HepG2 (cell line): ENCODE data around the gene DCC. TPM values are rescaled to one million over a fixed set of nuclear protein-coding genes. Genes with fewer than 3 reads are reported as not detected.

ENCODE experiments used
- ATAC-seq: fragments of 200-7000 bp; cut with Tn5 transposase; 3 replicates; pipeline ENCODE4 v1.9.1; 2020; ENCODE audit warnings: mild to moderate bottlenecking, moderate library complexity
- BruUV-seq: library from RNA; stranded (reverse); fragments of 400-500 nt; replicated peaks from 2 replicates; lab custom pipeline; 2021; lab: Mats Ljungman, UMichigan
- CTCF ChIA-PET: fragments of 300-600 bp; formaldehyde crosslinking; extraction: SDS; loops from one replicate; lab custom pipeline; 2021; ENCODE audit warnings: low total read pairs, inconsistent platforms, low intra/inter-chr PET ratio; lab: Yijun Ruan, JAX
- POLR2A ChIA-PET: fragments of 350-600 bp; sonication (Branson Sonifier 250); formaldehyde crosslinking; loops from one replicate; lab custom pipeline; 2020; ENCODE audit warnings: antibody characterized with exemption, inconsistent platforms; lab: Yijun Ruan, JAX
- DNase-seq: peaks from one replicate; pipeline ENCODE4 v3.0.0-alpha.2; 2015; ENCODE audit warnings: low spot score
- FAIRE-seq: peaks from 3 replicates; lab custom pipeline; 2011; peaks lifted over from hg19 to GRCh38; lab: Jason Lieb, UNC
- H2AFZ ChIP-seq: one replicate; pipeline ENCODE4 v1.6.1; 2011; ENCODE audit warnings: low read length, inconsistent platforms
- H3K27ac ChIP-seq: fragments of 300-600 bp; 3 replicates; pipeline ENCODE4 v1.8.0; 2011; ENCODE audit warnings: mixed run types, mild to moderate bottlenecking, mixed read lengths, low read length, inconsistent platforms; ENCODE audit not compliant: insufficient read depth; ENCODE audit errors: extremely low read length
- H3K27me3 ChIP-seq, 2 experiments: fragments of 200-600 bp in 1 of 2; 2 replicates in 1 of 2; 3 replicates in 1 of 2; pipeline versions ENCODE4 v1.6.0 to v1.8.0; 2011; ENCODE audit warnings: low read length in 2 of 2, mild to moderate bottlenecking in 2 of 2, moderate library complexity in 2 of 2, inconsistent platforms in 1 of 2; ENCODE audit not compliant: insufficient read depth in 2 of 2, control insufficient read depth in 1 of 2
- H3K36me3 ChIP-seq, 2 experiments: fragments of 200-600 bp in 1 of 2; replicated peaks in 1 of 2; 2 replicates in 1 of 2; 3 replicates in 1 of 2; pipeline versions ENCODE4 v1.5.1 to v1.8.0; 2011; ENCODE audit warnings: low read length in 2 of 2, inconsistent platforms in 1 of 2; ENCODE audit not compliant: insufficient read depth in 2 of 2, control insufficient read depth in 1 of 2
- H3K4me1 ChIP-seq: 2 replicates; pipeline ENCODE4 v1.5.1; 2012; ENCODE audit warnings: low read length, inconsistent platforms; ENCODE audit not compliant: insufficient read depth
- H3K4me2 ChIP-seq: 2 replicates; pipeline ENCODE4 v1.6.0; 2011; ENCODE audit warnings: low read depth, low read length, inconsistent platforms
- H3K4me3 ChIP-seq, 3 experiments: fragments of 200-600 bp in 1 of 3; sonication (generic), shearing (Covaris generic) in 1 of 3; replicated peaks in 1 of 3; 2 replicates each; pipeline ENCODE4 v1.5.1; 2011 to 2016; ENCODE audit warnings: low read length in 3 of 3, inconsistent platforms in 2 of 3, low read depth in 2 of 3, mild to moderate bottlenecking in 2 of 3, control low read depth in 1 of 3, mixed read lengths in 1 of 3; ENCODE audit not compliant: insufficient read depth in 1 of 3
- H3K79me2 ChIP-seq: one replicate; pipeline ENCODE4 v1.6.1; 2011; ENCODE audit warnings: low read length, inconsistent platforms; ENCODE audit not compliant: insufficient read depth
- H3K9ac ChIP-seq: 2 replicates; pipeline ENCODE4 v1.6.0; 2011; ENCODE audit warnings: mild to moderate bottlenecking, low read depth, low read length, inconsistent platforms; ENCODE audit not compliant: insufficient read depth
- H3K9me3 ChIP-seq: 2 replicates; pipeline ENCODE4 v1.5.1; 2012; ENCODE audit warnings: mild to moderate bottlenecking, low read length
- H4K20me1 ChIP-seq: 2 replicates; pipeline ENCODE4 v1.6.0; 2011; ENCODE audit warnings: inconsistent platforms, mild to moderate bottlenecking, low read length, moderate library complexity; ENCODE audit not compliant: insufficient read depth
- BCL6 ChIP-seq: IDR thresholded peaks from 2 replicates; pipeline ENCODE4 v1.6.1; 2016; ENCODE audit warnings: missing genetic modification reagents, missing compliant biosample characterization
- NFE2L2 ChIP-seq: fragments of 150-350 bp; IDR thresholded peaks from 2 replicates; pipeline ENCODE4 v1.6.1; 2014; ENCODE audit warnings: low read length
- STAG1 ChIP-seq: sonication (generic); formaldehyde crosslinking; IDR thresholded peaks from 2 replicates; pipeline ENCODE4 v1.4.0; 2020; ENCODE audit warnings: missing genetic modification reagents
- ZFP41 ChIP-seq: sonication (generic); formaldehyde crosslinking; IDR thresholded peaks from 2 replicates; pipeline ENCODE4 v1.4.0; 2020; ENCODE audit warnings: mild to moderate bottlenecking, missing genetic modification reagents, borderline replicate concordance
- ZSCAN12 ChIP-seq: sonication (generic); formaldehyde crosslinking; IDR thresholded peaks from 2 replicates; pipeline ENCODE4 v1.9.0; 2021; ENCODE audit warnings: mild to moderate bottlenecking, missing genetic modification reagents
- WGBS: methylation state at CpG from one replicate; pipeline ENCODE4 v1.1.6; 2017; ENCODE audit warnings: low lambda C conversion rate; 5-methylcytosine and 5-hydroxymethylcytosine counted together
- in situ Hi-C: cut with HindIII; loops from 2 replicates; pipeline ENCODE4 v1.10.0; 2017; ENCODE audit warnings: low pct_unique_long_range_greater_than_20kb; ENCODE audit not compliant: extremely low pct_ligation_motif_present
- intact Hi-C: fragments of 100-400 bp; cut with micrococcal nuclease; formaldehyde crosslinking; loops from one replicate; pipeline ENCODE4 v1.10.0; 2022; ENCODE audit not compliant: unreplicated experiment
- polyA plus RNA-seq, 8 experiments: library from polyadenylated mRNA; depleted of rRNA in 3 of 8; stranded (reverse) in 7 of 8; unstranded in 1 of 8; fragments of >200 nt; fragmentation: Illumina TruSeq in 4 of 8; extraction: Trizol in 4 of 8; gene quantifications; 2 replicates each; pipeline versions ENCODE4 v1.2.1 to v1.2.3, GENCODE V29; 2011 to 2016; ENCODE audit warnings: low read depth in 4 of 8, missing spikeins in 1 of 8, mixed read lengths in 1 of 8; ENCODE audit not compliant: insufficient read depth in 1 of 8
- total RNA-seq, 5 experiments: library from RNA; depleted of rRNA; stranded (reverse); fragments of >200 nt; fragmentation: Illumina TruSeq; extraction: Trizol; gene quantifications; 2 replicates each; pipeline ENCODE4 v1.2.3, GENCODE V29; 2016; ENCODE audit warnings: low read depth in 1 of 5

The DCC gene
- total and polyA plus RNA-seq, 2 of the 13 experiments (the other 11 are each of a cell fraction or from before 2014, with no cell fraction given), result not detected

- ATAC-seq (no peak), DNase-seq (no peak), FAIRE-seq (no peak)
- Histone ChIP-seq H3K27ac (no peak overlapping the region), H3K27me3 (no peaks in the 10 kb centered on the region), H2AFZ (no peak overlapping the region), H3K4me3 (no peak overlapping the region), H3K4me2 (no peak overlapping the region), H3K4me1 (no peaks in the 10 kb centered on the region), H4K20me1 (no peaks in the 10 kb centered on the region), H3K9ac (no peak overlapping the region), H3K36me3 (no peaks in the 10 kb centered on the region), H3K9me3 (no peaks in the 10 kb centered on the region), H3K79me2 (no peaks in the 10 kb centered on the region)
- WGBS, result under 1% methylated on average over 4 of the region's 4 CpGs
- no TSS peak for BruUV-seq
- TF ChIP-seq ZSCAN12 (CRISPR knock-in tag), result no peak
- TF ChIP-seq ZFP41 (CRISPR knock-in tag), result no peak
- no peak for TF ChIP-seq NFE2L2
- intact Hi-C loops, result no loop called here
- ChIA-PET POLR2A (no interaction called here), CTCF (no interaction called here)
- in situ Hi-C loops, result no loop called here
Observed at GRCh38 chr18:52667463-52668065, 327.6 kb downstream of the DCC start.

- peak; percentile 4 for DNase-seq
- no peak overlapping the region for H3K4me2 ChIP-seq
- H3K4me3 ChIP-seq, result no peak overlapping the region
- FAIRE-seq, result no peak
- H3K79me2 ChIP-seq, result no peaks in the 10 kb centered on the region
- ChIA-PET CTCF (no interaction called here), POLR2A (no interaction called here)
- ATAC-seq, result no peak
- no peak overlapping the region for H3K27ac ChIP-seq
- no peaks in the 10 kb centered on the region for H3K36me3 ChIP-seq
- H2AFZ ChIP-seq, result no peak overlapping the region
- no peaks in the 10 kb centered on the region for H3K4me1 ChIP-seq
- H4K20me1 ChIP-seq, result no peaks in the 10 kb centered on the region
- WGBS, result 2% methylated on average over 3 of the region's 3 CpGs
- in situ Hi-C loops, result no loop called here
- H3K9me3 ChIP-seq, result no peaks in the 10 kb centered on the region
- intact Hi-C loops, result loop anchor here (2.0 kb wide), 1 partner anchor 1002 kb away; no protein-coding TSS in a partner anchor
- peak; percentile 47 for TF ChIP-seq STAG1 (CRISPR knock-in tag)
- no peak for TF ChIP-seq BCL6
- no TSS peak for BruUV-seq
- H3K27me3 ChIP-seq, result no peaks in the 10 kb centered on the region
- H3K9ac ChIP-seq, result no peak overlapping the region
Observed at GRCh38 chr18:52670896-52671295, 330.9 kb downstream of the DCC start.
